KMS-11 (cell line): ENCODE results near the gene IP6K1.
"Not testable (repeated sequence)": the region's sequence is repeated elsewhere in the genome, so short reads cannot be mapped to it uniquely, and the experiment has no call there.

Experiments
- H2AFZ ChIP-seq: fragments of 200-600 bp; sonication (generic); 2 replicates; pipeline ENCODE4 v1.6.1; 2016; ENCODE audit warnings: antibody characterized with exemption, mixed run types, low read depth
- H3K27ac ChIP-seq: fragments of 200-600 bp; sonication (generic); 2 replicates; pipeline ENCODE4 v1.6.1; 2016; ENCODE audit warnings: mild to moderate bottlenecking, mixed run types
- H3K27me3 ChIP-seq: fragments of 200-600 bp; sonication (generic); 2 replicates; pipeline ENCODE4 v1.6.1; 2017; ENCODE audit warnings: mild to moderate bottlenecking, low read depth, mixed run types, moderate library complexity; ENCODE audit not compliant: insufficient read depth
- H3K36me3 ChIP-seq: fragments of 200-600 bp; sonication (generic); 2 replicates; pipeline ENCODE4 v1.6.1; 2017; ENCODE audit warnings: mild to moderate bottlenecking, mixed run types; ENCODE audit not compliant: insufficient read depth
- H3K4me1 ChIP-seq: fragments of 200-600 bp; sonication (generic); 2 replicates; pipeline ENCODE4 v1.6.1; 2016; ENCODE audit warnings: mild to moderate bottlenecking, low read depth, mixed run types; ENCODE audit not compliant: poor library complexity, severe bottlenecking
- H3K4me2 ChIP-seq: fragments of 200-600 bp; sonication (generic); 2 replicates; pipeline ENCODE4 v1.7.0; 2016; ENCODE audit warnings: mild to moderate bottlenecking, mixed run types
- H3K4me3 ChIP-seq: fragments of 200-600 bp; sonication (generic); IDR thresholded peaks from 2 replicates; pipeline ENCODE4 v1.6.1; 2017; ENCODE audit warnings: low read depth, low read length, mixed read lengths; ENCODE audit not compliant: insufficient read depth
- H3K79me2 ChIP-seq: fragments of 200-600 bp; sonication (generic); 2 replicates; pipeline ENCODE4 v1.6.1; 2016; ENCODE audit warnings: low read depth, mixed run types; ENCODE audit not compliant: insufficient read depth
- H3K9ac ChIP-seq: fragments of 200-600 bp; sonication (generic); 2 replicates; pipeline ENCODE4 v1.6.1; 2016; ENCODE audit warnings: mild to moderate bottlenecking, mixed run types
- H4K20me1 ChIP-seq: fragments of 200-600 bp; sonication (generic); 2 replicates; pipeline ENCODE4 v1.6.1; 2016; ENCODE audit warnings: mild to moderate bottlenecking, mixed run types; ENCODE audit not compliant: insufficient read depth
- CTCF ChIP-seq: fragments of 200-600 bp; sonication (generic); conservative IDR thresholded peaks from 2 replicates; pipeline ENCODE4 v1.6.1; 2017; ENCODE audit warnings: low read depth, mild to moderate bottlenecking, antibody characterized with exemption, low read length, moderate library complexity, mixed read lengths

The IP6K1 gene

GRCh38 chr3:49756036-49756435 is 30.3 kb downstream of the IP6K1 start:
- Histone ChIP-seq H3K4me1 (peaks cover 14% of the 10 kb centered on the region), H3K79me2 (peaks cover 11% of the 10 kb centered on the region; the same call in 1 of the 2 replicates), H3K4me3 (no peak overlapping the region), H3K9ac (no peak overlapping the region), H3K36me3 (no peaks in the 10 kb centered on the region), H2AFZ (no peak overlapping the region), H4K20me1 (no peaks in the 10 kb centered on the region), H3K27me3 (no peaks in the 10 kb centered on the region), H3K4me2 (no peak overlapping the region), H3K27ac (no peak overlapping the region)
- TF ChIP-seq CTCF, result no peak

GRCh38 chr3:49754536-49754935 is 31.8 kb downstream of the IP6K1 start:
- TF ChIP-seq CTCF, result no peak
- Histone ChIP-seq H3K4me2 (no peak overlapping the region), H3K9ac (no peak overlapping the region), H3K4me3 (no peak overlapping the region), H4K20me1 (no peaks in the 10 kb centered on the region), H2AFZ (no peak overlapping the region), H3K27ac (no peak overlapping the region), H3K79me2 (peaks cover 11% of the 10 kb centered on the region; the same call in 1 of the 2 replicates), H3K4me1 (peaks cover 14% of the 10 kb centered on the region), H3K36me3 (no peaks in the 10 kb centered on the region), H3K27me3 (no peaks in the 10 kb centered on the region)

GRCh38 chr3:49751501-49751900 is 34.8 kb downstream of the IP6K1 start:
- no peak overlapping the region for H3K4me3 ChIP-seq
- H3K27ac ChIP-seq, result no peak overlapping the region
- peaks cover 14% of the 10 kb centered on the region for H3K4me1 ChIP-seq
- no peak overlapping the region for H3K9ac ChIP-seq
- peaks cover 6% of the 10 kb centered on the region; the same call in 1 of the 2 replicates for H3K79me2 ChIP-seq
- TF ChIP-seq CTCF, result no peak
- no peak overlapping the region for H2AFZ ChIP-seq
- no peak overlapping the region for H3K4me2 ChIP-seq
- no peaks in the 10 kb centered on the region for H3K36me3 ChIP-seq
- H3K27me3 ChIP-seq, result no peaks in the 10 kb centered on the region
- H4K20me1 ChIP-seq, result no peaks in the 10 kb centered on the region

- H3K9ac ChIP-seq, result no peak overlapping the region
- no peaks in the 10 kb centered on the region for H4K20me1 ChIP-seq
- TF ChIP-seq CTCF, result no peak
- H3K4me2 ChIP-seq, result no peak overlapping the region
- H3K27me3 ChIP-seq, result no peaks in the 10 kb centered on the region
- H3K4me3 ChIP-seq, result no peak overlapping the region
- no peak overlapping the region for H2AFZ ChIP-seq
- H3K36me3 ChIP-seq, result no peaks in the 10 kb centered on the region
- peaks cover 14% of the 10 kb centered on the region for H3K4me1 ChIP-seq
- H3K27ac ChIP-seq, result no peak overlapping the region
- H3K79me2 ChIP-seq, result peaks cover 6% of the 10 kb centered on the region; the same call in 1 of the 2 replicates
Observed at GRCh38 chr3:49750056-49750455, 36.3 kb downstream of the IP6K1 start.

- not testable (repeated sequence) for H3K27me3 ChIP-seq, H3K4me2 ChIP-seq, H3K79me2 ChIP-seq, H2AFZ ChIP-seq, H3K27ac ChIP-seq, H3K36me3 ChIP-seq, H3K4me3 ChIP-seq, H4K20me1 ChIP-seq, H3K9ac ChIP-seq
- peaks cover 10% of the 10 kb centered on the region for H3K4me1 ChIP-seq
Observed at GRCh38 chr3:49748874-49749273, 37.5 kb downstream of the IP6K1 start.
